SK-N-SH treated with all-trans-retinoic acid at 6 μM for 48 hours (cell line): ENCODE data around the gene DCLK1.

Experiments used
- ARNTL ChIP-seq: fragments of 450-650 bp; formaldehyde crosslinking; IDR thresholded peaks from 2 replicates; pipeline ENCODE4 v1.5.0; 2020; ENCODE audit warnings: low read depth, mild to moderate bottlenecking, moderate library complexity, borderline replicate concordance
- CREB5 ChIP-seq: fragments of 250-450 bp; sonication (Bioruptor Pico); IDR thresholded peaks from 2 replicates; pipeline ENCODE4 v1.5.1; 2020; ENCODE audit warnings: low read depth, mild to moderate bottlenecking, moderate library complexity
- CSDC2 ChIP-seq: fragments of 250-450 bp; sonication (Bioruptor Pico); IDR thresholded peaks from 2 replicates; pipeline ENCODE4 v1.5.0; 2020; ENCODE audit warnings: mild to moderate bottlenecking, moderate library complexity
- ESRRG ChIP-seq: fragments of 250-450 bp; sonication (Bioruptor Pico); IDR thresholded peaks from 2 replicates; pipeline ENCODE4 v1.6.1; 2021; ENCODE audit warnings: mild to moderate bottlenecking
- ISL1 ChIP-seq: fragments of 250-450 bp; sonication (Bioruptor Pico); IDR thresholded peaks from 2 replicates; pipeline ENCODE4 v2.1.2; 2022; ENCODE audit warnings: mild to moderate bottlenecking, moderate library complexity
- OSR1 ChIP-seq: fragments of 250-450 bp; sonication (Bioruptor Pico); IDR thresholded peaks from 2 replicates; pipeline ENCODE4 v1.8.0; 2022; ENCODE audit warnings: moderate library complexity, mild to moderate bottlenecking, inconsistent platforms
- PPARA ChIP-seq: fragments of 250-450 bp; sonication (Bioruptor Pico); IDR thresholded peaks from 2 replicates; pipeline ENCODE4 v1.5.0; 2020; ENCODE audit warnings: mild to moderate bottlenecking, borderline replicate concordance
- RARB ChIP-seq: fragments of 250-450 bp; sonication (Bioruptor Pico); IDR thresholded peaks from 2 replicates; pipeline ENCODE4 v1.8.0; 2021; ENCODE audit warnings: mild to moderate bottlenecking, moderate library complexity
- ZC3H10 ChIP-seq: fragments of 250-450 bp; sonication (Bioruptor Pico); IDR thresholded peaks from 2 replicates; pipeline ENCODE4 v1.5.1; 2021; ENCODE audit warnings: mild to moderate bottlenecking, moderate library complexity
- ZNF565 ChIP-seq: fragments of 450-650 bp; formaldehyde crosslinking; conservative IDR thresholded peaks from 2 replicates; pipeline ENCODE4 v1.5.0; 2020; ENCODE audit warnings: low read depth, mild to moderate bottlenecking, moderate library complexity
- TF ChIP-seq, protein P1 (sequence below): fragments of 250-450 bp; sonication (Bioruptor Pico); IDR thresholded peaks from 2 replicates; pipeline ENCODE4 v1.8.0; 2020; ENCODE audit warnings: mild to moderate bottlenecking, moderate library complexity, borderline replicate concordance
- TF ChIP-seq, protein P2 (sequence below): fragments of 250-450 bp; sonication (Bioruptor Pico); IDR thresholded peaks from 2 replicates; pipeline ENCODE4 v1.8.0; 2021; ENCODE audit warnings: low read depth, mild to moderate bottlenecking, moderate library complexity, borderline replicate concordance

DNA sequence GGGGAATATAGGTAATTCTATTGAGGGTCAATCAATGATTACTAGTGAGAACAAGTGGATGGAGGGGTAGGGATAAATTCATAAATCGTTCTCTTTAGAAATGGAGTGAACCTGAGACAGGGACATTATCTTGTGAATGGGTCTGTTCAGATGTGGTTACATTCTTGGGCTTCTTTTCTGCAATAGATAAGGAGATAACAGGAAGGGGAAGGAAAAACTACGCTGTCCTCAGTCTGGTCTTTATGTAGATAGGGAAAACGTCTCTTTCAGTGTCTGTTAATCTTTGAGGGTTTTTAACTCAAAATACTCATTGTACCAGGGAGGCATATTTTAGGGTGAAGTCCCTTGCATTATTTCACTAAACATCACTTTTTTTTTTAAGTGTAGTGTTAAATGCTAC, 388.0 kb downstream of the DCLK1 start:
- TF ChIP-seq PPARA (no peak), CREB5 (CRISPR knock-in tag) (no peak), ZC3H10 (CRISPR knock-in tag) (no peak), ZNF565 (CRISPR knock-in tag) (no peak), CSDC2 (CRISPR knock-in tag) (no peak), OSR1 (CRISPR knock-in tag) (no peak), RARB (CRISPR knock-in tag) (no peak), ISL1 (CRISPR knock-in tag) (no peak), ARNTL (CRISPR knock-in tag) (no peak), ESRRG (CRISPR knock-in tag) (no peak)
- TF ChIP-seq, protein P1, sequence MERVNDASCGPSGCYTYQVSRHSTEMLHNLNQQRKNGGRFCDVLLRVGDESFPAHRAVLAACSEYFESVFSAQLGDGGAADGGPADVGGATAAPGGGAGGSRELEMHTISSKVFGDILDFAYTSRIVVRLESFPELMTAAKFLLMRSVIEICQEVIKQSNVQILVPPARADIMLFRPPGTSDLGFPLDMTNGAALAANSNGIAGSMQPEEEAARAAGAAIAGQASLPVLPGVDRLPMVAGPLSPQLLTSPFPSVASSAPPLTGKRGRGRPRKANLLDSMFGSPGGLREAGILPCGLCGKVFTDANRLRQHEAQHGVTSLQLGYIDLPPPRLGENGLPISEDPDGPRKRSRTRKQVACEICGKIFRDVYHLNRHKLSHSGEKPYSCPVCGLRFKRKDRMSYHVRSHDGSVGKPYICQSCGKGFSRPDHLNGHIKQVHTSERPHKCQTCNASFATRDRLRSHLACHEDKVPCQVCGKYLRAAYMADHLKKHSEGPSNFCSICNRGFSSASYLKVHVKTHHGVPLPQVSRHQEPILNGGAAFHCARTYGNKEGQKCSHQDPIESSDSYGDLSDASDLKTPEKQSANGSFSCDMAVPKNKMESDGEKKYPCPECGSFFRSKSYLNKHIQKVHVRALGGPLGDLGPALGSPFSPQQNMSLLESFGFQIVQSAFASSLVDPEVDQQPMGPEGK (CRISPR knock-in tag), result no peak
- TF ChIP-seq, protein P2, sequence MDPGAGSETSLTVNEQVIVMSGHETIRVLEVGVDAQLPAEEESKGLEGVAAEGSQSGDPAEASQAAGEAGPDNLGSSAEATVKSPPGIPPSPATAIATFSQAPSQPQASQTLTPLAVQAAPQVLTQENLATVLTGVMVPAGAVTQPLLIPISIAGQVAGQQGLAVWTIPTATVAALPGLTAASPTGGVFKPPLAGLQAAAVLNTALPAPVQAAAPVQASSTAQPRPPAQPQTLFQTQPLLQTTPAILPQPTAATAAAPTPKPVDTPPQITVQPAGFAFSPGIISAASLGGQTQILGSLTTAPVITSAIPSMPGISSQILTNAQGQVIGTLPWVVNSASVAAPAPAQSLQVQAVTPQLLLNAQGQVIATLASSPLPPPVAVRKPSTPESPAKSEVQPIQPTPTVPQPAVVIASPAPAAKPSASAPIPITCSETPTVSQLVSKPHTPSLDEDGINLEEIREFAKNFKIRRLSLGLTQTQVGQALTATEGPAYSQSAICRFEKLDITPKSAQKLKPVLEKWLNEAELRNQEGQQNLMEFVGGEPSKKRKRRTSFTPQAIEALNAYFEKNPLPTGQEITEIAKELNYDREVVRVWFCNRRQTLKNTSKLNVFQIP, result no peak
